SK-N-SH treated with all-trans-retinoic acid at 6 μM for 48 hours (cell line): Measurements from ENCODE around the gene THSD4.

Experiments
- BACH2 ChIP-seq: fragments of 250-450 bp; sonication (Bioruptor Pico); IDR thresholded peaks from 2 replicates; pipeline ENCODE4 v1.9.0; 2021; ENCODE audit warnings: mild to moderate bottlenecking, borderline replicate concordance
- SNAI2 ChIP-seq: fragments of 250-450 bp; sonication (Bioruptor Pico); IDR thresholded peaks from 2 replicates; pipeline ENCODE4 v1.5.0; 2020; ENCODE audit warnings: mild to moderate bottlenecking, moderate library complexity
- TOX ChIP-seq: fragments of 250-450 bp; sonication (Bioruptor Pico); IDR thresholded peaks from 2 replicates; pipeline ENCODE4 v1.8.0; 2021; ENCODE audit warnings: mild to moderate bottlenecking, moderate library complexity, borderline replicate concordance
- ZFP3 ChIP-seq: fragments of 250-450 bp; sonication (Bioruptor Pico); IDR thresholded peaks from 2 replicates; pipeline ENCODE4 v1.5.0; 2020; ENCODE audit warnings: mild to moderate bottlenecking, moderate library complexity
- TF ChIP-seq, protein P1 (sequence below): fragments of 250-450 bp; sonication (Bioruptor Pico); IDR thresholded peaks from 2 replicates; pipeline ENCODE4 v1.8.0; 2020; ENCODE audit warnings: mild to moderate bottlenecking, moderate library complexity, borderline replicate concordance
- TF ChIP-seq, protein P2 (sequence below): fragments of 250-450 bp; sonication (Bioruptor Pico); IDR thresholded peaks from 2 replicates; pipeline ENCODE4 v1.5.0; 2020; ENCODE audit warnings: mild to moderate bottlenecking, moderate library complexity

DNA sequence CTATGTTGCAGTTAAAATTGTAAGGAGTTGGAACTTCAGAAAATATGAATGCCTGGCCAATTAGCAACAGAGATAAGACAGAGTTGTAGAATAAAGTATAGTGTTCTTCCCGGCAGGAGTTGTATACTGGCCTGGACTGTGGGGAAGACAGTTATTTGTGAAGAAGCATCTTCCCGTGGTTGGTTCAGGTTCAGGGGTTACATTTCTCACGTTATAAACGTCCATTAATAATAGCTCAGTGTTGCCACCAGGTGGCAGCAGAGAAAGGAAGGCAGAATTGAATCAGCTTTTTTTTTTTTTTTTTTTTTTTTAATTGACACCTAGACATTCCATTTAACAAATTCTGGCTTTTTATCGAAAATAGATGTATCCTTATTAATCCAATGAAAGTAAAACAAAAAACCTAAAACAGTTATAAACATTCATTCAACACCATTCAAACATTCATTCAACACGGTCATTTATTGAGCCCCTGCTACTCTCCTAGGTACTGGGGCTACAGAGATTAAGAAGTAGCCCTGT lies 628.7 kb downstream of the THSD4 start:
- TF ChIP-seq TOX (CRISPR knock-in tag) = no peak
- no peak for TF ChIP-seq BACH2
- no peak for TF ChIP-seq ZFP3 (CRISPR knock-in tag)
- TF ChIP-seq, protein P1, sequence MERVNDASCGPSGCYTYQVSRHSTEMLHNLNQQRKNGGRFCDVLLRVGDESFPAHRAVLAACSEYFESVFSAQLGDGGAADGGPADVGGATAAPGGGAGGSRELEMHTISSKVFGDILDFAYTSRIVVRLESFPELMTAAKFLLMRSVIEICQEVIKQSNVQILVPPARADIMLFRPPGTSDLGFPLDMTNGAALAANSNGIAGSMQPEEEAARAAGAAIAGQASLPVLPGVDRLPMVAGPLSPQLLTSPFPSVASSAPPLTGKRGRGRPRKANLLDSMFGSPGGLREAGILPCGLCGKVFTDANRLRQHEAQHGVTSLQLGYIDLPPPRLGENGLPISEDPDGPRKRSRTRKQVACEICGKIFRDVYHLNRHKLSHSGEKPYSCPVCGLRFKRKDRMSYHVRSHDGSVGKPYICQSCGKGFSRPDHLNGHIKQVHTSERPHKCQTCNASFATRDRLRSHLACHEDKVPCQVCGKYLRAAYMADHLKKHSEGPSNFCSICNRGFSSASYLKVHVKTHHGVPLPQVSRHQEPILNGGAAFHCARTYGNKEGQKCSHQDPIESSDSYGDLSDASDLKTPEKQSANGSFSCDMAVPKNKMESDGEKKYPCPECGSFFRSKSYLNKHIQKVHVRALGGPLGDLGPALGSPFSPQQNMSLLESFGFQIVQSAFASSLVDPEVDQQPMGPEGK (CRISPR knock-in tag) = no peak
- TF ChIP-seq, protein P2, sequence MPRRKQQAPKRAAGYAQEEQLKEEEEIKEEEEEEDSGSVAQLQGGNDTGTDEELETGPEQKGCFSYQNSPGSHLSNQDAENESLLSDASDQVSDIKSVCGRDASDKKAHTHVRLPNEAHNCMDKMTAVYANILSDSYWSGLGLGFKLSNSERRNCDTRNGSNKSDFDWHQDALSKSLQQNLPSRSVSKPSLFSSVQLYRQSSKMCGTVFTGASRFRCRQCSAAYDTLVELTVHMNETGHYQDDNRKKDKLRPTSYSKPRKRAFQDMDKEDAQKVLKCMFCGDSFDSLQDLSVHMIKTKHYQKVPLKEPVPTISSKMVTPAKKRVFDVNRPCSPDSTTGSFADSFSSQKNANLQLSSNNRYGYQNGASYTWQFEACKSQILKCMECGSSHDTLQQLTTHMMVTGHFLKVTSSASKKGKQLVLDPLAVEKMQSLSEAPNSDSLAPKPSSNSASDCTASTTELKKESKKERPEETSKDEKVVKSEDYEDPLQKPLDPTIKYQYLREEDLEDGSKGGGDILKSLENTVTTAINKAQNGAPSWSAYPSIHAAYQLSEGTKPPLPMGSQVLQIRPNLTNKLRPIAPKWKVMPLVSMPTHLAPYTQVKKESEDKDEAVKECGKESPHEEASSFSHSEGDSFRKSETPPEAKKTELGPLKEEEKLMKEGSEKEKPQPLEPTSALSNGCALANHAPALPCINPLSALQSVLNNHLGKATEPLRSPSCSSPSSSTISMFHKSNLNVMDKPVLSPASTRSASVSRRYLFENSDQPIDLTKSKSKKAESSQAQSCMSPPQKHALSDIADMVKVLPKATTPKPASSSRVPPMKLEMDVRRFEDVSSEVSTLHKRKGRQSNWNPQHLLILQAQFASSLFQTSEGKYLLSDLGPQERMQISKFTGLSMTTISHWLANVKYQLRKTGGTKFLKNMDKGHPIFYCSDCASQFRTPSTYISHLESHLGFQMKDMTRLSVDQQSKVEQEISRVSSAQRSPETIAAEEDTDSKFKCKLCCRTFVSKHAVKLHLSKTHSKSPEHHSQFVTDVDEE (CRISPR knock-in tag) = no peak
- TF ChIP-seq SNAI2 = no peak
